Endothelial cell (in vitro differentiated cells): ENCODE measurements around the gene UGT1A5. TPM values are rescaled to one million over a fixed set of nuclear protein-coding genes. Genes with fewer than 3 reads are reported as not detected.

ENCODE experiments used
- DNase-seq: peaks from one replicate; pipeline ENCODE4 v3.0.0; 2021; ENCODE audit warnings: low spot score
- H3K27ac Mint-ChIP-seq: one replicate; pipeline ENCODE4 v1.8.0; 2021; ENCODE audit warnings: mixed read lengths, inconsistent platforms; ENCODE audit not compliant: unreplicated experiment
- H3K27me3 Mint-ChIP-seq: one replicate; pipeline ENCODE4 v1.8.0; 2021; ENCODE audit warnings: mild to moderate bottlenecking, moderate library complexity, mixed read lengths, inconsistent platforms; ENCODE audit not compliant: unreplicated experiment
- H3K36me3 Mint-ChIP-seq: one replicate; pipeline ENCODE4 v1.8.0; 2021; ENCODE audit warnings: mild to moderate bottlenecking, low read depth, mixed read lengths, inconsistent platforms; ENCODE audit not compliant: unreplicated experiment
- H3K4me1 Mint-ChIP-seq: one replicate; pipeline ENCODE4 v1.8.0; 2021; ENCODE audit warnings: mild to moderate bottlenecking, mixed read lengths, inconsistent platforms; ENCODE audit not compliant: unreplicated experiment
- H3K4me3 Mint-ChIP-seq: one replicate; pipeline ENCODE4 v1.8.0; 2021; ENCODE audit warnings: mild to moderate bottlenecking, mixed read lengths, inconsistent platforms; ENCODE audit not compliant: unreplicated experiment
- H3K9me3 Mint-ChIP-seq: one replicate; pipeline ENCODE4 v1.8.0; 2021; ENCODE audit warnings: mixed read lengths, inconsistent platforms; ENCODE audit not compliant: unreplicated experiment
- total RNA-seq: library from RNA; stranded (reverse); fragmentation: NEBNext Ultra II Directional; extraction: Animal tissue kit (Norgen Biotek cat#: 25700); gene quantifications from one replicate; pipeline ENCODE4 v1.2.1, GENCODE V29; 2021; ENCODE audit not compliant: unreplicated experiment
- TF ChIP-seq, protein P1 (sequence below): fragments of 200-600 bp; sonication (generic); IDR thresholded peaks from one replicate; pipeline ENCODE4 v1.5.0; 2021; ENCODE audit warnings: antibody characterized with exemption; ENCODE audit not compliant: unreplicated experiment

UGT1A5 gene
- total RNA-seq, 1 donor from 2014 or later: not detected

DNA sequence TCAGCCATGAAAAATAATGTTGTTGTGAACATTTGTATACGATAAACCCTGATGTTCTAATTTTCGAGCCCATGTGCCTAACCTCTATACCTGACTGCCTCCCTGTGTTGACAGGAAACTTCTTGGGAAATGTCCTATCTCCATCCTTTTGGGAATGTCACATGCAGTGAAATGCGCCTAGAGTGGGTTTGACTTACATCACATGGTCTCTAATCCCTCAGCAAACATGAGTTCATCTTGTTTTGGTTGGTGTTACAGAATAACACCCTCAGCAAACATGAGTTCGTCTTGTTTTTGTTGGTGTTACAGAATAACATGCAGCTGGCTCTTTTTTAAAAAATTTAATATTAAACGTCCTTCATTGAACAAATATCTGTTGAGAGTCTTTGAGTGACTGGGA lies 24.4 kb upstream of the UGT1A5 start:
- H3K27ac Mint-ChIP-seq: no peak overlapping the region
- peaks cover 3% of the 10 kb centered on the region for H3K4me1 Mint-ChIP-seq
- H3K36me3 Mint-ChIP-seq: no peaks in the 10 kb centered on the region
- H3K9me3 Mint-ChIP-seq: no peaks in the 10 kb centered on the region
- no peaks in the 10 kb centered on the region for H3K27me3 Mint-ChIP-seq
- TF ChIP-seq, protein P1, sequence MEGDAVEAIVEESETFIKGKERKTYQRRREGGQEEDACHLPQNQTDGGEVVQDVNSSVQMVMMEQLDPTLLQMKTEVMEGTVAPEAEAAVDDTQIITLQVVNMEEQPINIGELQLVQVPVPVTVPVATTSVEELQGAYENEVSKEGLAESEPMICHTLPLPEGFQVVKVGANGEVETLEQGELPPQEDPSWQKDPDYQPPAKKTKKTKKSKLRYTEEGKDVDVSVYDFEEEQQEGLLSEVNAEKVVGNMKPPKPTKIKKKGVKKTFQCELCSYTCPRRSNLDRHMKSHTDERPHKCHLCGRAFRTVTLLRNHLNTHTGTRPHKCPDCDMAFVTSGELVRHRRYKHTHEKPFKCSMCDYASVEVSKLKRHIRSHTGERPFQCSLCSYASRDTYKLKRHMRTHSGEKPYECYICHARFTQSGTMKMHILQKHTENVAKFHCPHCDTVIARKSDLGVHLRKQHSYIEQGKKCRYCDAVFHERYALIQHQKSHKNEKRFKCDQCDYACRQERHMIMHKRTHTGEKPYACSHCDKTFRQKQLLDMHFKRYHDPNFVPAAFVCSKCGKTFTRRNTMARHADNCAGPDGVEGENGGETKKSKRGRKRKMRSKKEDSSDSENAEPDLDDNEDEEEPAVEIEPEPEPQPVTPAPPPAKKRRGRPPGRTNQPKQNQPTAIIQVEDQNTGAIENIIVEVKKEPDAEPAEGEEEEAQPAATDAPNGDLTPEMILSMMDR: no peak
- no peak for DNase-seq
- H3K4me3 Mint-ChIP-seq: no peak overlapping the region

- no peaks in the 10 kb centered on the region for H3K27me3 Mint-ChIP-seq
- DNase-seq: no peak
- H3K9me3 Mint-ChIP-seq: no peaks in the 10 kb centered on the region
- H3K27ac Mint-ChIP-seq: no peak overlapping the region
- no peak overlapping the region for H3K4me3 Mint-ChIP-seq
- no peaks in the 10 kb centered on the region for H3K36me3 Mint-ChIP-seq
- H3K4me1 Mint-ChIP-seq: peaks cover 3% of the 10 kb centered on the region
- TF ChIP-seq, protein P1: no peak
These were observed 23.7 kb upstream of the UGT1A5 start for GRCh38 chr2:233689031-233689430.

DNA sequence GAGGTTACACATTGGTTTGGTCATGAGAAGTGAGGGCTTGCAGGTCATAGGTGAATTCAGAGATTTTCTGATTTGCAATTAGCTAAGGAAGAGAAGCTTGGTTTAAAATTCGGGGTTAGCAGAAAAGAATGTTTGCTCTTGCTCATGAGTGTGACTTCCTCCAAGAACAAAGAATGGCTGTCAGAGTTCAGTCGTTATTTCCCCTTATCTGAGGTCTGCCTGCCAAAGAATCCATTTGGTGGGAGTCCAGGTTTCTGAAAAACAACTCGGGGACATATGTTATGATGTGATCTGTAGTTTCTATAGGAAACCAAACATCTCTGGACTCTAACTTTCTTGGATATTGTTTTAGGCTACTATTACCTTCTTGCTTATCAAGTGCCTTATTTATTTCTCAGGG lies 23.2 kb upstream of the UGT1A5 start:
- peaks cover 3% of the 10 kb centered on the region for H3K4me1 Mint-ChIP-seq
- H3K27ac Mint-ChIP-seq: no peak overlapping the region
- no peak for DNase-seq
- no peaks in the 10 kb centered on the region for H3K36me3 Mint-ChIP-seq
- no peak overlapping the region for H3K4me3 Mint-ChIP-seq
- no peaks in the 10 kb centered on the region for H3K27me3 Mint-ChIP-seq
- TF ChIP-seq, protein P1: no peak
- H3K9me3 Mint-ChIP-seq: no peaks in the 10 kb centered on the region

DNA sequence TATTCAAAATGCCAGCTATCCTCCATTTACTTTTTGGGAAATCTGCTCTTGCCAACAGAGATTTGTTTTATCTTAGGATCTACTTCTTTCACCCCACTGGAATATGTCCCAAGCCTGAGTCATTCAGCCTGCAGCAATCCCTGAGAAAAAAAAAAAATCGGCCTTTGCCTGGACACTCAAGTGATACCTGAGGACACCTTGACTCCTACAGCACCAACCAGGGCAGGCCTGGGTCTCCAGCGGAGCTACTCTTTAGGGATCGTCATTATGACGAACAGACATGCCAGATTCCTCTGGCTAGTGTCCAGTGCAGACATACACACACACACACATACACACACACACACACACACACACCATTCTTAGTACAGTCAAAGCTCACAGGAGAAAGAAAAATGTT lies 22.3 kb upstream of the UGT1A5 start:
- Mint-ChIP-seq H3K27me3 (no peaks in the 10 kb centered on the region), H3K9me3 (no peaks in the 10 kb centered on the region), H3K4me3 (no peak overlapping the region), H3K36me3 (no peaks in the 10 kb centered on the region), H3K4me1 (peaks cover 3% of the 10 kb centered on the region), H3K27ac (no peak overlapping the region)
- DNase-seq: no peak
- TF ChIP-seq, protein P1: no peak

GRCh38 chr2:233691443-233692433 lies 21.0 kb upstream of the UGT1A5 start:
- Mint-ChIP-seq H3K9me3 (no peaks in the 10 kb centered on the region), H3K4me1 (peaks cover 3% of the 10 kb centered on the region), H3K4me3 (no peak overlapping the region), H3K27me3 (no peaks in the 10 kb centered on the region), H3K36me3 (no peaks in the 10 kb centered on the region), H3K27ac (no peak overlapping the region)
- no peak for DNase-seq
- TF ChIP-seq, protein P1: no peak
